Upper lobe of left lung (tissue), 6 donors: ENCODE results near the gene CELSR1. TPM values are rescaled to one million over a fixed set of nuclear protein-coding genes. Genes with fewer than 3 reads are reported as not detected.

Experiments
- ATAC-seq, 2 donors: fragments of 200-7000 bp; cut with Tn5 transposase; one replicate each; pipeline ENCODE4 v1.9.1; 2022; ENCODE audit warnings: mild to moderate bottlenecking in 2 of 2, moderate library complexity in 2 of 2; ENCODE audit not compliant: low FRiP score in 2 of 2
- DNase-seq, 2 donors: peaks; one replicate each; pipeline ENCODE4 v3.0.0-alpha.2; 2019 to 2020
- H3K27ac ChIP-seq, 4 donors: fragments of 200-600 bp; sonication (generic); one replicate each; pipeline ENCODE4 v1.5.1; 2016 to 2019
- H3K27me3 ChIP-seq, 4 donors: fragments of 200-600 bp; sonication (generic); one replicate each; pipeline ENCODE4 v1.5.1; 2017 to 2019
- H3K36me3 ChIP-seq, 4 donors: fragments of 200-600 bp; sonication (generic); one replicate each; pipeline ENCODE4 v1.5.1; 2016 to 2019
- H3K4me1 ChIP-seq, 4 donors: fragments of 200-600 bp; sonication (generic); one replicate each; pipeline ENCODE4 v1.5.1; 2018 to 2019
- H3K4me3 ChIP-seq, 4 donors: fragments of 200-600 bp; sonication (generic); one replicate each; pipeline ENCODE4 v1.5.1; 2017 to 2019; ENCODE audit warnings: mild to moderate bottlenecking in 2 of 4, moderate library complexity in 1 of 4
- H3K9me3 ChIP-seq, 4 donors: fragments of 200-600 bp; sonication (generic); one replicate each; pipeline ENCODE4 v1.5.1; 2018 to 2019
- EP300 ChIP-seq, 4 donors: sonication (generic); formaldehyde crosslinking; IDR thresholded peaks; one replicate each; pipeline ENCODE4 v1.5.1; 2017; ENCODE audit warnings: antibody characterized with exemption in 4 of 4, control low read depth in 2 of 4
- POLR2A ChIP-seq, 4 donors: fragments of 450-650 bp; IDR thresholded peaks; one replicate each; pipeline ENCODE4 v1.5.1; 2016 to 2017; ENCODE audit warnings: antibody characterized with exemption in 4 of 4, mild to moderate bottlenecking in 2 of 4
- POLR2AphosphoS5 ChIP-seq, 2 donors: sonication (generic); formaldehyde crosslinking; IDR thresholded peaks; one replicate each; pipeline ENCODE4 v1.5.1; 2017; ENCODE audit warnings: antibody characterized with exemption in 2 of 2
- WGBS, 2 donors: methylation state at CpG; one replicate each; pipeline ENCODE4 v1.1.5; 2017 to 2018; 5-methylcytosine and 5-hydroxymethylcytosine counted together
- total RNA-seq, 6 donors: library from RNA; depleted of rRNA in 4 of 6; stranded (reverse); fragments of >200 nt in 4 of 6; gene quantifications; one replicate each; pipeline versions ENCODE4 v1.1.0 to v1.2.1, GENCODE V29; 2016 to 2021
- TF ChIP-seq, protein P1 (sequence below), 6 experiments: fragments of 450-650 bp in 4 of 6; fragments of 200-600 bp in 2 of 6; sonication (generic) in 2 of 6; IDR thresholded peaks; one replicate each; pipeline ENCODE4 v1.5.1; 2016 to 2019; ENCODE audit warnings: antibody characterized with exemption in 6 of 6
- donor health status: DM: no; HTN: no; CAD: no; lungs with moderate emphysema.
- donor health status: DM: no; HTN: yes; CAD: no; lungs with severe emphysema.

CELSR1 gene
- total RNA-seq, 6 donors from 2014 or later: 45.1 to 145 (median 80.1) TPM

DNA sequence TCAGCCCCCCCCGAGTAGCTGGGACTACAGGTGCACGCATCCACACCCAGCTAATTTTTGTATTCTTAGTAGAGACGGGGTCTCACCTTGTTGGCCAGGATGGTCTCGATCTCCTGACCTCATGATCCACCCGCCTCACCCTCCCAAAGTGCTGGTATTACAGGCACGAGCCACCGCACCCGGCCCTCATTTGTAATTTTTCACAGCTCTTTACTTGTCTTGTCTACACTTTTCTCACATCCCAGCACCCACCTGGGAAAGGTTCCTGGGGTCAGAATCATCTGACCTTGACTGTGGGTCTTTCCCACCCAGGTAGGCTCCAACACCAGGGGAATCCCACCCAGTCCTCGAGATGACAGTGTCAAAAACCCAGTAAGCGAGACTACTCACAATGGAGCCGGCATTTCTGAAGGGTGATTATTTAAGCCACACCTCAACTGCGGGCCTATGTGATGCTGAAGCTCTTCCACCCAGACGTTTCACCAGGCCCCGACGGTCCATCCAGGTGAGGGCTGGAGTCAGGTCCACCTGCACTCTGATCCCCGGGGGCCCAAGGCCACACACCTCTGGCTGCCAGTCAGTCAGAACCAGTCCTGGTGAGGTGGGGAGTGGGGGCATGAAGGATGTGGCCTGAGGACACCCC, 23.4 kb downstream of the CELSR1 start:
- WGBS, 2 donors: 90 to 92% methylated on average over 16 of the region's 16 CpGs
- no peak overlapping the region for H3K4me3 ChIP-seq
- no peaks in the 10 kb centered on the region for H3K27me3 ChIP-seq
- no peaks in the 10 kb centered on the region for H3K9me3 ChIP-seq
- H3K36me3 ChIP-seq: no peaks in the 10 kb centered on the region
- DNase-seq (no peak), ATAC-seq (no peak)
- H3K4me1 ChIP-seq: no peaks in the 10 kb centered on the region
- H3K27ac ChIP-seq: no peak overlapping the region
- no peak for TF ChIP-seq EP300 (IDR thresholded peaks at IDR 0.05)
- TF ChIP-seq, protein P1, sequence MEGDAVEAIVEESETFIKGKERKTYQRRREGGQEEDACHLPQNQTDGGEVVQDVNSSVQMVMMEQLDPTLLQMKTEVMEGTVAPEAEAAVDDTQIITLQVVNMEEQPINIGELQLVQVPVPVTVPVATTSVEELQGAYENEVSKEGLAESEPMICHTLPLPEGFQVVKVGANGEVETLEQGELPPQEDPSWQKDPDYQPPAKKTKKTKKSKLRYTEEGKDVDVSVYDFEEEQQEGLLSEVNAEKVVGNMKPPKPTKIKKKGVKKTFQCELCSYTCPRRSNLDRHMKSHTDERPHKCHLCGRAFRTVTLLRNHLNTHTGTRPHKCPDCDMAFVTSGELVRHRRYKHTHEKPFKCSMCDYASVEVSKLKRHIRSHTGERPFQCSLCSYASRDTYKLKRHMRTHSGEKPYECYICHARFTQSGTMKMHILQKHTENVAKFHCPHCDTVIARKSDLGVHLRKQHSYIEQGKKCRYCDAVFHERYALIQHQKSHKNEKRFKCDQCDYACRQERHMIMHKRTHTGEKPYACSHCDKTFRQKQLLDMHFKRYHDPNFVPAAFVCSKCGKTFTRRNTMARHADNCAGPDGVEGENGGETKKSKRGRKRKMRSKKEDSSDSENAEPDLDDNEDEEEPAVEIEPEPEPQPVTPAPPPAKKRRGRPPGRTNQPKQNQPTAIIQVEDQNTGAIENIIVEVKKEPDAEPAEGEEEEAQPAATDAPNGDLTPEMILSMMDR (IDR thresholded peaks at IDR 0.05): no peak
- no peak for TF ChIP-seq POLR2A (IDR thresholded peaks at IDR 0.05)
- no peak for TF ChIP-seq POLR2AphosphoS5 (IDR thresholded peaks at IDR 0.05)

DNA sequence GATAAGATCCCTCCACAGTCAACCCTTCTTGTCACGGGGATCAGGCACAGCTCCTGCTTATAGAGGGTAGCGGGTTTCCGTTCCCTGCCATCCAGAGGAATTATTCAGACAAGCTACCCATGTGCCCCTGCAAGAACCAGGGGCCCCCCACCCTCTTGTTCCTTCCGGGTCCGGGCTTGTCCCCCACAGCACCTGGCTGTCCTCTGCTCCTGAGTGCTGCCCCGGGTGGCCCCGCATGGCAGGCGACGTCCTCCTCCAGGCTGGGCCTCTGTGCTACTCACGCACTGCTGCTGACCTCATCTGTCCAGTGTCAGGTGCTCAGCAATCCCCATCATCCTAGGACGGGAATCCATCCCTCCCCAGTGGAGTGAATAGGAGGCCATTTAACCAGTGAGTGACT, 24.7 kb downstream of the CELSR1 start:
- H3K4me3 ChIP-seq: no peak overlapping the region
- no peaks in the 10 kb centered on the region for H3K4me1 ChIP-seq
- no peaks in the 10 kb centered on the region for H3K27me3 ChIP-seq
- peak in 1 of 2 donors; percentile 54 for DNase-seq
- no peaks in the 10 kb centered on the region for H3K36me3 ChIP-seq
- no peaks in the 10 kb centered on the region for H3K9me3 ChIP-seq
- TF ChIP-seq EP300 (IDR thresholded peaks at IDR 0.05) (no peak), POLR2AphosphoS5 (IDR thresholded peaks at IDR 0.05) (no peak), POLR2A (IDR thresholded peaks at IDR 0.05) (no peak)
- TF ChIP-seq, protein P1 (IDR thresholded peaks at IDR 0.05): no peak
- no peak for ATAC-seq
- no peak overlapping the region for H3K27ac ChIP-seq
- 92 to 93% methylated on average over 4 to 11 of the region's 11 CpGs for WGBS, 2 donors

DNA sequence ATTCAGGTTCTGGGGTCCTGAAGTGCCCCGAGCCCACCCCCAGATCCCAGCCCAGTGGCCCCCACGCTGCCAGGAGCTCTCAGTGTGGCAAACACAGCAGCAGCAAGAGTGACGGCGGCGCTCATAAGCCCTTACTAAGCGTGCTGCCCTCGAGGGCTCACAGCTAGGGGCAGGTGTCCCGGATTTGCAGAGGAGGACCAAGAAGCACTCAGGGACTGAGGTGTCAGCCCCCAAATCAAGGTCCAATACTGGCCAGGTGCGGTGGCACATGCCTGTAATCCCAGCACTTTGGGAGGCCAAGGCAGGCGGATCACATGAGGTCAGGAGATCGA, 25.4 kb downstream of the CELSR1 start:
- ATAC-seq: no peak
- no peak overlapping the region for H3K27ac ChIP-seq
- DNase-seq: no peak
- H3K4me3 ChIP-seq: no peak overlapping the region
- 70 to 93% methylated on average over 5 to 8 of the region's 11 CpGs for WGBS, 2 donors
- H3K9me3 ChIP-seq: no peaks in the 10 kb centered on the region
- no peak for TF ChIP-seq EP300 (IDR thresholded peaks at IDR 0.05)
- no peaks in the 10 kb centered on the region for H3K27me3 ChIP-seq
- no peaks in the 10 kb centered on the region for H3K4me1 ChIP-seq
- H3K36me3 ChIP-seq: no peaks in the 10 kb centered on the region

DNA sequence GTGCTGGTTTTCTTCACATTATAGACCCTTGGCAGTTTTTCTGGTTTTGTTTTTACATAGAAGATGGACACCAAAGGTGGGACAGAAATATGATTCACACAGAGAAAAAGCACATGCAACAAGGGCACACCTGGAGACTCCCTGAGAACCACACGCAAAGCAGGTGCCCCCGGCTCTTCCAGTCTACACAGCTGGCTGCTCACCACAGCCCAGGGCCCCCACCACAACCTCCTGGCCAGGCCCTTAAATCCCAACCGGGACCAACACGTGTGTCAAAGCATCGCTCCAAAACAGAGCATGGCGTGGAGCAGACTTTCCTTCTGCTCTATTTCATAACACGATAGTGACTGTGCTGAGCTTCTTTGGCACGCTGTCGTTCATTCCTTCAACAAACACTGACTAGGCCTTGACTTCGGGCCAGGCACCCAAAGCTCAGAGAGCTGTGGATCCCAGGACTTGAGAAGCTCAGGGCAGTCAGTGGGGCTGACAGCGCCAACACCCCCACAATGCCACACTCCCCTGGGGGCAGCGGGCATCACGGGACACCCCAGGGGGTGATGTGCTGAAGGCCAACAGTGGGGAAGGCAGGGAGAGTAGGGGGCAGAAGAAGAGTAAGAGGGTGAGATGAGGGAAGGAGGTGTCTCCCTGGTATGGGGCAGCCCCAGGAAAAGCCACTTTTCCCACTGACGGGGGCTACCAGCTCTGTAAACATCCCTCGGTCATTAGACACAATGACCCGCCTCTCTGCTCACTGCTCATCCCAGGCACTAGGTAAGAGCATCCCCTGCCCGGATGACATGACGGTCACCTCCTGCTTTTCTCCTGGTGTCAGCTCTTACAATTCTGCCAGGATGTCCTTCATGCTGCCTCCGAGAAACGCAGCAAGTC, 26.0 kb downstream of the CELSR1 start:
- H3K9me3 ChIP-seq: no peaks in the 10 kb centered on the region
- TF ChIP-seq POLR2A (IDR thresholded peaks at IDR 0.05): no peak
- TF ChIP-seq, protein P1 (IDR thresholded peaks at IDR 0.05): no peak
- no peak for TF ChIP-seq EP300 (IDR thresholded peaks at IDR 0.05)
- peak in 1 of 2 donors; percentile 5 for TF ChIP-seq POLR2AphosphoS5 (IDR thresholded peaks at IDR 0.05)
- no peaks in the 10 kb centered on the region for H3K27me3 ChIP-seq
- H3K4me3 ChIP-seq: no peak overlapping the region
- DNase-seq: no peak
- H3K27ac ChIP-seq: no peak overlapping the region
- H3K4me1 ChIP-seq: no peaks in the 10 kb centered on the region
- WGBS, 2 donors: 77 to 84% methylated on average over 20 of the region's 20 CpGs
- ATAC-seq: no peak
- no peaks in the 10 kb centered on the region for H3K36me3 ChIP-seq

DNA sequence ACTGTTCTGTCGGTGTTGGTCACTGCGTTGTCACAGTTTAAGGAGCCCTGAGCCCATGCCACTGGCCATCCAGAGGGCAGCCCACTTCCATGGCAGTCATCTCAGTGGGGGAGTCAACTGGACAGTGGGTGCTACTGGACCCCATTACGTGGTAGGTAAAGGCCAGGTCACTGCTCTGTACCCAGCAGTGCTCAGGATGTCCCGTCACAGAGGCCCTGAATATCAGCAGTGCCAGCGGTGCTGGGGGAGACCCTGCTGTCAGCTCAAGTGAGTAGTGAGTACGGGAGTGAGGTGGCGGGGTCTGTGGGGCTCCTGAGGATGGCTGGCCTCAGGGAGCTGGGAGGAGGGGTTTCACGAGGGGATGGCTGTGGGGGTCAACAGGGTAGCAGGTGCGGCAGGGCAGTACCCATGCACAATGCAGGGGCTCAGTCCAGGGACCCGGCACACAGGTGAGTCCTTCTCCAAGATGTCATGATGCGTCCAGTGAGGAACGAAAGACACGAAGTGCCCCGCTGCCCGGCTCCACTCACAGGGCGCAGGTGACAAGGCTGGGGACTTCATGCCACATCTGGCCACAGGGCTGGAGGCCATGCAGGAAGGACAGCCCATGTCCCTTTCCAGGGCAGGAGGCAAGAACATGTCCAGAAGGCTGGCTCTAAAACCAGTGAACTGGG, 27.9 kb downstream of the CELSR1 start:
- no peaks in the 10 kb centered on the region for H3K27me3 ChIP-seq
- ATAC-seq: no peak
- no peaks in the 10 kb centered on the region for H3K4me1 ChIP-seq
- H3K4me3 ChIP-seq: no peak overlapping the region
- DNase-seq: peak in 1 of 2 donors; percentile 54
- no peaks in the 10 kb centered on the region for H3K36me3 ChIP-seq
- no peak for TF ChIP-seq POLR2AphosphoS5 (IDR thresholded peaks at IDR 0.05)
- TF ChIP-seq, protein P1 (IDR thresholded peaks at IDR 0.05): no peak
- no peak for TF ChIP-seq POLR2A (IDR thresholded peaks at IDR 0.05)
- TF ChIP-seq EP300 (IDR thresholded peaks at IDR 0.05): no peak
- WGBS, 2 donors: 82 to 83% methylated on average over 13 to 16 of the region's 16 CpGs
- H3K9me3 ChIP-seq: no peaks in the 10 kb centered on the region
- H3K27ac ChIP-seq: no peak overlapping the region
